WTC11 (cell line): Measurements from ENCODE around the gene WSCD2. TPM values are rescaled to one million over a fixed set of nuclear protein-coding genes. Genes with fewer than 3 reads are reported as not detected.

Experiments
- ATAC-seq: fragments of 200-7000 bp; cut with Tn5 transposase; 2 replicates; pipeline ENCODE4 v1.10.0; 2021; ENCODE audit warnings: mild to moderate bottlenecking, moderate library complexity
- CTCF ChIA-PET: fragments of 300-600 bp; sonication (Branson Sonifier 250); formaldehyde crosslinking; loops from one replicate; lab custom pipeline; 2021; ENCODE audit warnings: antibody characterized with exemption; lab: Charles Lee
- POLR2A ChIA-PET: fragments of 350-600 bp; sonication (Branson Sonifier 250); formaldehyde crosslinking; loops from one replicate; lab custom pipeline; 2021; ENCODE audit warnings: antibody characterized with exemption; lab: Charles Lee
- DNase-seq: peaks from one replicate; pipeline ENCODE4 v3.0.0; 2021; ENCODE audit warnings: low spot score
- H3K27ac Mint-ChIP-seq: 2 replicates; pipeline ENCODE4 v1.8.0; 2021; ENCODE audit warnings: mixed read lengths
- H3K27me3 Mint-ChIP-seq: 2 replicates; pipeline ENCODE4 v1.8.0; 2021; ENCODE audit warnings: low read depth, mild to moderate bottlenecking, moderate library complexity, mixed read lengths
- H3K36me3 Mint-ChIP-seq: 2 replicates; pipeline ENCODE4 v1.8.0; 2021; ENCODE audit warnings: mixed read lengths
- H3K4me1 Mint-ChIP-seq: 2 replicates; pipeline ENCODE4 v1.8.0; 2022; ENCODE audit warnings: mixed read lengths
- H3K4me3 Mint-ChIP-seq: 2 replicates; pipeline ENCODE4 v1.8.0; 2021; ENCODE audit warnings: mild to moderate bottlenecking, moderate library complexity, mixed read lengths
- H3K9me3 Mint-ChIP-seq: 2 replicates; pipeline ENCODE4 v1.8.0; 2021; ENCODE audit warnings: mixed read lengths
- ATF3 ChIP-seq: sonication (generic); formaldehyde crosslinking; conservative IDR thresholded peaks from 2 replicates; pipeline ENCODE4 v1.8.1; 2022; ENCODE audit warnings: mild to moderate bottlenecking, missing genetic modification reagents
- CREB1 ChIP-seq: sonication (generic); formaldehyde crosslinking; IDR thresholded peaks from 2 replicates; pipeline ENCODE4 v1.8.0; 2023; ENCODE audit warnings: mild to moderate bottlenecking, missing genetic modification reagents
- EMX1 ChIP-seq: fragments of 250-450 bp; sonication (Bioruptor Pico); IDR thresholded peaks from 2 replicates; pipeline ENCODE4 v1.8.0; 2021; ENCODE audit warnings: mild to moderate bottlenecking
- FOXJ3 ChIP-seq: sonication (generic); formaldehyde crosslinking; IDR thresholded peaks from 2 replicates; pipeline ENCODE4 v1.9.0; 2021; ENCODE audit warnings: missing genetic modification reagents, mild to moderate bottlenecking, borderline replicate concordance
- FOXP1 ChIP-seq: sonication (generic); formaldehyde crosslinking; IDR thresholded peaks from 2 replicates; pipeline ENCODE4 v1.8.0; 2022; ENCODE audit warnings: missing genetic modification reagents, mild to moderate bottlenecking, moderate library complexity, borderline replicate concordance
- HMGA2 ChIP-seq: fragments of 250-450 bp; sonication (Bioruptor Pico); IDR thresholded peaks from 2 replicates; pipeline ENCODE4 v1.4.0; 2021; ENCODE audit warnings: mild to moderate bottlenecking, moderate library complexity
- MAX ChIP-seq: sonication (generic); formaldehyde crosslinking; IDR thresholded peaks from 2 replicates; pipeline ENCODE4 v1.8.0; 2022; ENCODE audit warnings: mild to moderate bottlenecking, missing genetic modification reagents
- NFATC4 ChIP-seq: fragments of 250-450 bp; sonication (Bioruptor Pico); IDR thresholded peaks from 2 replicates; pipeline ENCODE4 v1.9.0; 2021; ENCODE audit warnings: mild to moderate bottlenecking
- NR1H2 ChIP-seq: sonication (generic); formaldehyde crosslinking; IDR thresholded peaks from 2 replicates; pipeline ENCODE4 v1.9.0; 2021; ENCODE audit warnings: mild to moderate bottlenecking, moderate library complexity, missing genetic modification reagents
- PREB ChIP-seq: sonication (generic); formaldehyde crosslinking; IDR thresholded peaks from 2 replicates; pipeline ENCODE4 v1.8.1; 2022; ENCODE audit warnings: mild to moderate bottlenecking, missing genetic modification reagents, moderate library complexity, borderline replicate concordance
- RELA ChIP-seq: sonication (generic); formaldehyde crosslinking; IDR thresholded peaks from 2 replicates; pipeline ENCODE4 v1.8.1; 2022; ENCODE audit warnings: missing genetic modification reagents, mild to moderate bottlenecking, borderline replicate concordance
- SMAD3 ChIP-seq: sonication (generic); formaldehyde crosslinking; IDR thresholded peaks from 2 replicates; pipeline ENCODE4 v1.8.0; 2022; ENCODE audit warnings: missing genetic modification reagents, mild to moderate bottlenecking, borderline replicate concordance
- SMAD4 ChIP-seq: sonication (generic); formaldehyde crosslinking; IDR thresholded peaks from 2 replicates; pipeline ENCODE4 v1.8.0; 2022; ENCODE audit warnings: mild to moderate bottlenecking, missing genetic modification reagents
- TEAD4 ChIP-seq: sonication (generic); formaldehyde crosslinking; IDR thresholded peaks from 2 replicates; pipeline ENCODE4 v1.8.0; 2022; ENCODE audit warnings: mild to moderate bottlenecking, missing genetic modification reagents
- USF1 ChIP-seq: sonication (generic); formaldehyde crosslinking; IDR thresholded peaks from 2 replicates; pipeline ENCODE4 v1.8.0; 2022; ENCODE audit warnings: mild to moderate bottlenecking, missing genetic modification reagents
- ZNF138 ChIP-seq: sonication (generic); formaldehyde crosslinking; conservative IDR thresholded peaks from 2 replicates; pipeline ENCODE4 v1.8.1; 2022; ENCODE audit warnings: mild to moderate bottlenecking, moderate library complexity, missing genetic modification reagents
- ZNF281 ChIP-seq: sonication (generic); formaldehyde crosslinking; IDR thresholded peaks from 2 replicates; pipeline ENCODE4 v1.8.0; 2023; ENCODE audit warnings: mild to moderate bottlenecking, missing genetic modification reagents
- ZNF416 ChIP-seq: fragments of 250-450 bp; sonication (Bioruptor Pico); IDR thresholded peaks from 2 replicates; pipeline ENCODE4 v1.9.0; 2021; ENCODE audit warnings: mild to moderate bottlenecking, inconsistent platforms
- ZNF532 ChIP-seq: fragments of 250-450 bp; sonication (Bioruptor Pico); IDR thresholded peaks from 2 replicates; pipeline ENCODE4 v1.9.0; 2021; ENCODE audit warnings: mild to moderate bottlenecking, borderline replicate concordance
- total RNA-seq: library from RNA; stranded (reverse); gene quantifications from 3 replicates; pipeline ENCODE4 v1.2.3, GENCODE V29; 2021

WSCD2 gene
- total RNA-seq, 1 experiment from 2014 or later, result 1.1 TPM

GRCh38 chr12:108136697-108137096 is 7.6 kb downstream of the WSCD2 start (continued):
- TF ChIP-seq ZNF281 (CRISPR knock-in tag) (no peak), CREB1 (CRISPR knock-in tag) (no peak), NFATC4 (CRISPR knock-in tag) (no peak), SMAD4 (CRISPR knock-in tag) (no peak), ZNF532 (CRISPR knock-in tag) (no peak), TEAD4 (CRISPR knock-in tag) (no peak), HMGA2 (CRISPR knock-in tag) (no peak), USF1 (no peak), ZNF416 (CRISPR knock-in tag) (no peak), PREB (CRISPR knock-in tag) (no peak)

- DNase-seq (no peak), ATAC-seq (no peak)
- no peak for TF ChIP-seq RELA (CRISPR knock-in tag)
- TF ChIP-seq FOXJ3 (CRISPR knock-in tag), result no peak
- no peak for TF ChIP-seq MAX (CRISPR knock-in tag)
- TF ChIP-seq ATF3 (CRISPR knock-in tag), result no peak
- no peak for TF ChIP-seq NR1H2 (CRISPR knock-in tag)
- no peak for TF ChIP-seq ZNF416 (CRISPR knock-in tag)
- no peak for TF ChIP-seq FOXP1 (CRISPR knock-in tag)
- no peak for TF ChIP-seq SMAD3 (CRISPR knock-in tag)
- no peak for TF ChIP-seq NFATC4 (CRISPR knock-in tag)
- TF ChIP-seq ZNF138, result no peak
- no peak for TF ChIP-seq EMX1 (CRISPR knock-in tag)
- ChIA-PET POLR2A (no interaction called here), CTCF (no interaction called here)
- Mint-ChIP-seq H3K27me3 (no peaks in the 10 kb centered on the region), H3K36me3 (no peaks in the 10 kb centered on the region), H3K4me3 (no peak overlapping the region), H3K27ac (no peak overlapping the region), H3K4me1 (peaks cover 45% of the 10 kb centered on the region), H3K9me3 (no peaks in the 10 kb centered on the region)
These were observed 10.4 kb downstream of the WSCD2 start for GRCh38 chr12:108139454-108139853.
